GM19463 (cell line): ENCODE measurements around the gene SYNPO2.
"Not testable (repeated sequence)": the region's sequence is repeated elsewhere in the genome, so short reads cannot be mapped to it uniquely, and the experiment has no call there.

Experiments used
- ATAC-seq: cut with Tn5 transposase; IDR thresholded peaks from one replicate; pipeline ENCODE4 v1.9.1; 2021; ENCODE audit warnings: mild to moderate bottlenecking, moderate library complexity; ENCODE audit not compliant: unreplicated experiment

The SYNPO2 gene

DNA sequence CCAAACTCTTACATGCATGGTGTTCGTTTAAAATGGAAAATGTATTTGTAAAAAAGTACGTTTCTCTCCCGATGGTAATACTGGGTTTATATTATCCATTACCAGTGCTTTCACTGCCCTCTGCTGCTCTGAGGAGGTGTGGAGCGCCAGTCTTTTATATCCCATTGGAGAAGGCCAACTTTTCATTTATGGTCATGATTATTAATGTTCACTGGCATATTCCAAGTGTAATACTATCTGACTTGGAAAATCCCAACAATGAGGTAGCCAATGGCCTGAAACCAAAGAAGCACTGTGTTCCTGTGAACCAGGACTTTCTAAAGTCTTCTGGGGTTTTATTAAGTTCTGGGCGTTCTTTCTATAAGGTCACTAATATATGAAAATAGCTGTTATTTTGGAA lies 80.7 kb downstream of the SYNPO2 start:
- ATAC-seq, result no peak

DNA sequence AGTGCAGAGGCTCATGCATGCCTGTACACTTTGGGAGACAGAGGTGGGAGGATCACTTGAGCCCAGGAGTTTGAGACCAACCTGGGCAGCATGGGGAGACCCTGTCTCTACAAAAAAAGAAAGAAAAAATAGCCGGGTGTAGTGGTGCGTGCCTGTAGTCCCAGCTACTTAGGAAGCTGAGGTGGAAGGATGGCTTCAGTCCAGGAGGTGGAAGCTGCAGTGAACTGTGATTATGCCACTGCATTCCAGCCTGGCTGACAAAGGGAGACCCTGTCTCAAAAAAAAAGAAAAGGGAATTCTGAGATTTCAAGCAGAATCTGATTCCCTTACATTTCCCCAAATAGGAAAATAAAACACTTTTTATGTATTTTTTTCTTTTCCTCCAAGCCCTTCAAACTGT lies 83.5 kb downstream of the SYNPO2 start:
- no peak for ATAC-seq

DNA sequence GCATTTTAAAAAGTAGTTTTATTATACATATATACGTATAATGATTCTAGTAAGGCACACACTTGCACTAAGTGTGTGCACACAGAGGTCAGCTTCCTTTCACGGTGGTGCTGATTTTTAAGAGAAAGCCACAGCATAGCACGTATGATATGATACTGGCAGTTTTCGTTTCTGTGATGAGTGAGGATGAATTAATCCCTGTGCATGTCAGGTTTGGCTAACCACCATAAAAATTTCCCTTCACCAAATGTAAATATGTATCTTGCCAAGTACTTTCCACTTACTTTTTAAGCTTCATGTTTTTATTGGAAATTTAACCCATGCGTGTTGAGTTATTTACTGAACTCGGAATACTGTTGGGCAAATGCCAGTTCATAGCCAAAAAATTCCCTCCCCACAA lies 84.6 kb downstream of the SYNPO2 start:
- ATAC-seq, result no peak

DNA sequence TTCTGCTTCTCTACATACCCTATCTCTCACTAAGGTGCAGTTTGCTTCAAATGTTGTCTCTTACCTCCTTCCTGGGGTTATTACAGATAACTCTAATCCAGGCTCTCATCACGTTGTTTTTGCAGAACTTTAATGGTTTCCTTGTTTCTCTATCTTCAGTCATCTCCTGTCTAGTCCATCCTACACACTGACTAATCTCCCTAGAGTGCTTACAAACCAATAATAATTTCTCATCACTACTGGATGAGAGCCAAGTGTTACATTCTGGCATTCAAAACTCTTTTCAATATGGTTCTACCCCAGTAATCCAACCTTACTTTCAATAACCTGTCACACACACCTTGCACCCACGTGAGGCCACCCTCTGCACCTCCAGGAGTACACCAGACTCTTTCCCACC lies 86.1 kb downstream of the SYNPO2 start:
- no peak for ATAC-seq

DNA sequence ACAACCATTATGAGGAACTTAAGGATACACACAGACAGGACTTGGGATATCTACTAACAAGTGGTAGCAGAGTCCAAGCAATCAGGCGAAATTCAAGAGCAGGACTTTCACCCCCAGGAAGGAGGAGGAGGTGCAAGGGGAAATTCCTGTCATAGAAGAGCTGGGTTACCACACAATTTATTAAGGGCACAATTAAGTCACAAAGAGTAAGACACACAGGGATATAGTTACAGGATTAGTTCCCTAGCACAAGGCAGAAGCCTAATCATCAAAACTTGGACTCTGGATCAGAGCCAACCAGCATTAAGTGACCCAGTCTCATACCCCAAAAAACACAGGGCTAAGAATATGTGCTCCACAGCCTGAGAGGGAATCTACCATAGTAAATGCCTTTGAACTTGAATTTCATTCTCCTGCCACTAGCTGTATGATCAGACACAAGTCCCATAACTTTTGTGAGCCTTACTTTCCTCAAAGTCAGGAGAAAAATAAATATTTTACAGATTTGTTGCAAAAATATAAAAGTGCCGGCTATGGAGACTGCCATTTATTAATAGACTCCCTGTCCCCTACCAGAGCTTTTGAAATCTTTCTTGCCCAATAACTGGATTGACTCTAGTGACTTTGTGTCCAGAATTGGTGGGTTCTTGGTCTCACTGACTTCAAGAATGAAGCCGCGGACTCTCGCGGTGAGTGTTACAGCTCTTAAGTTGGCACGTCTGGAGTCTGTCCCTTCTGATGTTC lies 87.0 kb downstream of the SYNPO2 start:
- ATAC-seq, result no peak

DNA sequence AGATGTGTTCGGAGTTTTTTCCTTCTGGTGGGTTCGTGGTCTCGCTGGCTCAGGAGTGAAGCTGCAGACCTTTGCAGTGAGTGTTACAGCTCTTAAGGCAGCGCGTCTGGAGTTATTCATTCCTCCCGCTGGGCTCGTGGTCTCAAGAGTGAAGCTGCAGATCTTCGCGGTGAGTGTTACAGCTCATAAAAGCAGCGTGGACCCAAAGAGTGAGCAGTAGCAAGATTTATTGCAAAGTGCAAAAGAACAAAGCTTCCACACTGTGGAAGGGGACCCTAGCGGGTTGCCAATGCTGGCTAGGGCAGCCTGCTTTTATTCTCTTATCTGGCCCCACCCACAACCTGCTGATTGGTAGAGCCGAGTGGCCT lies 87.5 kb downstream of the SYNPO2 start:
- ATAC-seq, result not testable (repeated sequence)

DNA sequence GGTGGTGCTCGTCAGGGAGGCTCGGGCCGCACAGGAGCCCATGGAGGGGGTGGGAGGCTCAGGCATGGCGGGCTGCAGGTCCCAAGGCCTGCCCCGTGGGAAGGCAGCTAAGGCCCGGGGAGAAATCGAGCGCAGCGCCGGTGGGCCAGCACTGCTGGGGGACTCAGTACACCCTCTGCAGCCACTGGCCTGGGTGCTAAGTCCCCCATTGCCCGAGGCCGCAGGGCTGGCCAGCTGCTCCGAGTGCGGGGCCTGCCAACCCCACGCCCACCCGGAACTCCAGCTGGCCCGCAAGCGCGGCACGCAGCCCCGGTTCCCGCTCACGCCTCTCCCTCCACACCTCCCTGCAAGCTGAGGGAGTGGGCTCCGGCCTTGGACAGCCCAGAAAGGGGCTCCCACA lies 88.4 kb downstream of the SYNPO2 start:
- ATAC-seq, result not testable (repeated sequence)

DNA sequence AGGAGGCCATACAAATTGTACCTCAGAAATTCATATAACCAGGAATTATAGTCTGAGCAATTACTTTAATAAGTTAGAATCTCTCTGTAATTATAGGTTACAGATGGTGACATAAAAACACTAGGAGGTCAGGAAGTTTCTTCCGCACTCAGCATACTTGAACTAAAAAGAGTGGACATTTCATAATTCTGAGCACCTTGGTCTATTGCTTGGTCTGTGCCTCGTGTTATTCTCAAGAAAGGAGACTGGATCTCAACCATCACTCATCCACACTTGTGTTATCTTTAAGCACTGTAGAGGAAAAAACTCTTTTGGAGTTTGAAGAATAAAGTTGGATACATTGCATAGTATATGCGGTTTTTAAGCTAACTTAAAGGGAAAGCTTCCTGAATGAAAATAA lies 91.1 kb downstream of the SYNPO2 start:
- no peak for ATAC-seq

DNA sequence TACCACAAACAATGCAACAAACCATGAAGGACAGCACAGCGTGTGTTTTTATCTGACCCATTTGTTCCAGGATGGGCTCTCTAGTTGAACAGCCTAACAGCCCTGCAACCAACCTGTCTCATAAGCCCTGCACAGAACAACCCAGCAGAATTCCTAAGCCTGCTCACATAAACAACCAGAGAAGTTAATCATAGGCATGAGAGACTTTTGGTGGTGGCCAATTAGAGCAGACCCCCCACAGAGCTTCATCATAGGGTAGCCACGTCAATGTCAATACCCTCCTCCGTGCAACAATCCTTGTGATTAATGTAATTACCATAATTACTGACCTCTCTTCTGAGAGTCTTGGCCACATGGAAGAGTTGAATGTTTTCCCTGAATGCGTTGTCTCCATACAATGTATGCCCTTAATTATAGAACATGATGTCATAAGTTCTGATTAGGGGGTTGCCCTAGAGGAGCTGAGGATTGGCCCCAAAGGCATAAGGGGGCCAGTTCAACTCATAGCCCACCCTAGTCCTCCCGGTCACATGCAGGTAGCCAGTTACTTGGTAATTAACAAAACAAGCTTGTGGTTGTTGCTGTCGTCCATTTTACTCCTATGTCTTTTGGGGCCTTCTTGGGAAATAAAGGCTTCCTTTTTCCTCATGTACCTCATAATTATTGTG lies 92.7 kb downstream of the SYNPO2 start:
- no peak for ATAC-seq

DNA sequence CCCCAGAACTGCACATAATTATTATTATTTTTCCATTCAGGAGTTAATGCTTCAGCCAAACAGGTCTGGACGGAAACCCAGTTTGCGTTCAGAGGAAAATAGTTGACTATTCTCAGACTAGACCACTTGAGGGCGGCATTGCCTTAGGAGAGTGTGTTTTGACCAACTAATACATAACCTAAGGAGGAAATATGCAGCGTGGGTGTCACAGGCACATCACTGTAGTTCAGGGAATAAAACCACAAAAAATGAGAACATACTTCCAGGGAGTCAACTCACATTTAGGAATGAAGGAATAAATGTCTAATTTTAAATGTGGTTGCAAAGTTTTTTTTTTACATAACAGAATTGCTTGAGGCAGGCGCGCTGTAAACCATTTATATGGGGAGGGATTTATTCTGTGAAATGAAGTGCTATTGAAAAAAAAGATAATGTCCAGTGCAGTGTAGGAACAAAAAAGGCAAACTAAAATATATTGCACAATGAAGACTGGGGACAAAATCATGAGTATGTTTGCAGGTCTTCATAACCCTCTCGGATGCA lies 93.3 kb downstream of the SYNPO2 start:
- peak; percentile 82 for ATAC-seq

DNA sequence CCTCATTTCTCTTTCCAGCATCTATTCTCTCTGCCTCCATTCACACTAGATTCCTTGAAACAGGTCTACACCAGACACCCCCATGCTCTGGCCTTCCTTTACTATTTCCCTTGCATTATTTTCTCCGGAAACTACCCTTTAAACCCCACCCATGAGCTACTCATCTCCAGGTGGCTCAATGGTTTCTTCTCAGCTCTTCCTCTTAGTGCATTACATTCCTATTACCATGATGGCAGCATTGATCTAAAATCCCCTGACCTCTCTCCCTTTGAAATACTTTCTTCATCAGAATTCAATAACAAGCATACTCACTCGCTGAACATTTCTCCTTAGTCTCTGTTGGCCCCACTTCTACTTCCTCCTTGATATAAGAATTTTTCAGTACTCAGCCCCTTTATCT lies 94.6 kb downstream of the SYNPO2 start:
- no peak for ATAC-seq

DNA sequence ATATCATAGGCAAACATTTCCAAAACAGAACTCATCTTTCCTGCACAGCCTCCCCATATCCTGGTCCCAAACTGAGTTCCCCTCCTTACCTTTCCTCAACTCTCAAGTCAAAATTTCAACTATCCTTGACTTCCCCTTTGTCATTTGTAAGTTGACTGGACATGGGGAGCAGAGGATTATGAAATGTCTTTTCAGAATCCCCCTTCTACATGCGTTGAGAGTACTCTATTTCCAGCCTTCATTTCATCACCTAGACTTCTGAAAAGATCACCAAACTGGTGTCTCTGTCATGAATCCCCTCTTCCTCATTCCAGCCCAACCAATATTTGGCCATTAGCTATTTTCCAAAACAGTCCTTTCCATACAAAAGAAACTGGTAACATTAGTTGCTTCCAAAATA lies 95.2 kb downstream of the SYNPO2 start:
- ATAC-seq, result no peak

DNA sequence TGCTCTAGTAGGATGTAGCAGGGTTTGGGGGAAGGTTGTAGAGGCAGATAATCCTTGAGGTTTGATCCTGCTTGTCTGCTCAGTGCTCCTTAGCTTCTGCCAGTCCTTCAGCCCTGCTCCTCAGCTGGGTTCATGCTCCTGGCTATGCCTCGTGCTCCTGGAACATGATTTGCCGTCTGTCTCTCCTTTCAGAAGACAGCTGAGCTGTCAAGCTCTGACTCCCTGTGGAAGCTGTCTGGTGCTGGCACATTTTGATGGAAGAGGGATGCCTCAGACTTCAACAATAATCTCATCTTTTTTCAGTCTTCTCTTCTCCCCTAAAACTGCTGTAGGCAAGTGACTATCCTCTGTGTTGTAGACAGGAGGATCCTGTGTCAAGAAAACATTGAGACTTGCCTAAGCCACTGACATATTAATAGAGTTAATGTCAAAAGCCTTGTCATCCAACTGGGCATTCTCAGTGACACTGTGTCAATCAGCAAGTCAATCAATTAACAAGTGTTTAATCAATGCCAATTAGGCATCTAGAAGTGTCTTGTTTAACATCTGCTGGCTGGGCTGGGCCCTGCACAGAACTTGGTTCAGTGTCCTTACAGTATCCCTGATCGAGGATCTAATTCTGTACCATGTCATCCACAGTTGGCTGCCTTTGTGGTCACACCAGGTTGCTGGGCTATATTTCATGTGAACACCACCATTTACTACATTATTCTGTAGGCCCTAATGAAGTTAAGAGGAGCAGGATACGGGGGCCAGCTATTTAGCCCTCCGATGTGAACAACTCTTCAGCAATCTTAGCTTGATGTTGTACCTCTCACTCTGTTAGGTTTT lies 96.7 kb downstream of the SYNPO2 start:
- ATAC-seq, result no peak

DNA sequence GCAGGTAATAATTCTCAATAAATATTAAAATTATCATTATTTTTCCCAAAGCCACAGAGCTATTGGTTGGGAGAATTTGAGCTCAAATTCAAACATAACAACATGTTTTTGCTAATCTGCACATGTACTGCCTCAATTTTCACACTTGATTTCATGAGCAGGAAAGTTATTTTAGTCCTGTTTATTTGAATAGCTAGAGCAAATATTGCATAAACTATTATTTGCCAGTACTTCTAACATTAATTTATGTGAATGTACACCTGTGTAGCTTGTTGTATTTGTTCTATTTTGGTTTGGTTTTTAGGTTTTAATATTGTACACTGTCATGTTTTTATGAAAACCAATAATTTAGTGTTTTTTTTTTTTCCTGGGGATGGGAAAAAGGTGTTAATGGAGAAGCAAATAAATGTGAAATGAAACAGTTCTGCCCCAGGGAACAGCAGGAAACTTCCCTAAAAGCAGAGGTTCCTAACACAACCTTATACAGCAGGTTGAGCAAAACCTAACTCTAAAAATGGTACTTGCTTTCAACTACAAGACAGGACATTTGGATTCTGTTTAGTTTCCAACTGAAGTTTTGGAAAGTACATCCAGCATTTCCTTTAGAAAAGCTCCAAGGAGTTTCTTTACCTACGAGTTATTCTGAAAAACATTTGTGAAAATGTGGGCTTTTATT lies 99.4 kb downstream of the SYNPO2 start:
- ATAC-seq, result no peak

DNA sequence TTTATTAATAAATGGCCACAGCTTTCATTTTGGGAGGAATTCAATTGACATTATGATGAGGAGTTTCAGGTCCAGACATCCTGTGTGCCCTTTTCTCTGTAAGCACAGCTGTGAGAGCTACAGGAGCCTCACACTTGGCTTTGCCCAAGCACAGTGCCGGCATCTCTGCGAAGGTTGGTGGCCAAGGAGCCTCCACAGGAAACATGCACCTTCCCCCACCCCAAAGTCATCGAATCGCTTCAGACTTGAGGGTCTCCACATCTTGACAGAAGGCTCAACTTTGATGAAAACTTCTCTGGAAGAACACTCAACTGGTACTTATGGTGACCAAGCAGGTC lies 100.0 kb downstream of the SYNPO2 start:
- ATAC-seq, result no peak

DNA sequence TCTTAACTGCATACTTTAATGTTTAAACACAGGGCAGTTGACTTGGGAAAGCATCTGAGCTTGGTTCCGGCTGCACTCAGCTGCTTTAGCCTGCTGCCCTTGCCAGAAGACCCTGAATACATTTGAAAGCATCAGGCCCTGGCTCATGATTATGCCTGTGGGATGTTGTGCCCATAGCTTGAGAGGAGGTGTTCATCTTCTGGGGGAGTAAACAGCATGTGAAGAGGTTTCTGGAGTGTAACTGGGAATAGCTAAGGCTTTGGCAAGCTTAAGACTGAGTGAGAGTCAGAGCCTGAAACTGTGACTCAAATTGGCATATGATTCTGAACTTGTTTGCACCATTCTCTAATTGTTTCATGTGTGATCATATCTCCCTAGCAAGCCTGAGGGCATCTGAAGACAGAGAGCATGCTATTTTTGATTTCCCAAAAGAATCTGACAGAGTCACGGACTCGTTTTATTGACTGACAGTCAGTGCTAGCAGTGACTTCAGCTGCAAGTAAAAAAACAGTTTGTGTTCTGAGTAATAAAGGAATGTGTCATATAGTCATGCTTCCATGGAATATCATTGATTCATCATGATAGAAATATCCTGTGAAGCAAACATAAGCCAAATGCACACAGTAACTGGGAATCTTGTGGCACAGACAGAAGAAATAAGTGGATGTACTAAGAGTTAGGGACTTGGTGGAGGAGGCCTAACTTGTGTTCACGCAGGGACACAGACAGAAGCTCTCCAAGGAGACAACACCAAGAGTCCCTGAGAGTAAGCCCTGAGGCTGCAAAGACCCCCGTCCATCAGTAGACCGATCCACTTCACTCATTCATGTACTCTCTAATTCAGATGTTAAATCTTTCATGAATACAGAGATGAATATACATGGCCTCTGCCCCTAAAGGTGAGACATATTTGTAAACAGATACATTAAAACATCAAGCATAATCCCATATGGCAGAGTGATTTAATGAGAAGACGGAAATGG lies 100.7 kb downstream of the SYNPO2 start:
- no peak for ATAC-seq

DNA sequence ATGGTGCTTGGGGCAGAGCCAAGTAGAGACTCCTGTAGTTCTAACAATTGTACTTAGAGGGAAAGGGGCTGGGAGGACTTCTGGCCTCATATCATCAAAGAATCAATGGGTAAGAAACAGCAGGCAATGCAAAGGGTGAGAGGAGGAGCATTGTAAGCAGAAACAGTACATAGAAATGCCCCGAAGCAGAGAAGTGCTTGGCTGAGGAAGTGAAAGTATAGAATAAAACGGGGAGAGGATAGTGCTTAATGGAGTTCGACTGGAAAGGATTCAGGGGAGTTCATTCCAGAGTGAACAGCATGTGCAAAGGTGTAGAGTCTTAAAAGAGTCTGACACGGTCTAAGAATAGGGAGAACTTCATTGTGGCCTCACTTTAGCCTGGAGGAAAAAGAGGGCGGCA lies 103.0 kb downstream of the SYNPO2 start:
- ATAC-seq, result no peak

DNA sequence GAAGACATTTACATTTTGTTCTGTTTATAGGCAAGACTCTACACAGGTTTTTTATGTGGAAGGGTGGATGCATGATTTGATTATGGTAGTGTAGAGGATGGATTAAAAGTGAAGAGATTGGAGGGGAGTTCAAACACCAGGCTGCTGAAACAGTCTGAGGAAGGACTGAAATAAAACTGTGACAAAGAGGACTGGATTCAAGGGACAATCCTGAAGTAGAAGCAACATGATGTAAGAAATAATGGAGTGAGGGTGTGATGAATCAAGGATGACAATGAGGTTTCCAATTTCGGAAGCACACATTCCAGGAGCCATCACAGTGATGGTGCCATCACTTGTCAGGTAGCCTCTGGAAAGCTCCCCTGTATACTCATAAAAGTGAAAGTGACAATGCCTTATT lies 103.5 kb downstream of the SYNPO2 start:
- no peak for ATAC-seq

DNA sequence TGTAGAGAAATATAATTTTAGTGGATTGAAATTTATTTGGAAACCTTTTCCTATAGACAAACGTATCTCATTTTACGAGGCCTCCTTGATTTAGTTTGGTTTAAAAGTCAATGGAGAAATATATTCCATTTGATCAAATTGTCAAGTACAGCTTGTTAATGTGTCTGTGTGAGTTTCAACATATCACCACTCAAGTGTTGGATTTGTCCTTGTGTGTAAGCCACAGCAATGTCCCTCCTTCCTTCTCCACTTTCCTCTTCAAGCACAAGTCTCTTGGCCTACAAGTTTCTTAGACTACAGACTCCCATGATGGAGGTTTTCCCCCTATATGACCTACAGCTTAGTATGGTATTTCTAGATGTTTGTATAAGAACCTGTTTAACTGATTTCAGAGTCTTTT lies 104.7 kb downstream of the SYNPO2 start:
- ATAC-seq, result no peak

DNA sequence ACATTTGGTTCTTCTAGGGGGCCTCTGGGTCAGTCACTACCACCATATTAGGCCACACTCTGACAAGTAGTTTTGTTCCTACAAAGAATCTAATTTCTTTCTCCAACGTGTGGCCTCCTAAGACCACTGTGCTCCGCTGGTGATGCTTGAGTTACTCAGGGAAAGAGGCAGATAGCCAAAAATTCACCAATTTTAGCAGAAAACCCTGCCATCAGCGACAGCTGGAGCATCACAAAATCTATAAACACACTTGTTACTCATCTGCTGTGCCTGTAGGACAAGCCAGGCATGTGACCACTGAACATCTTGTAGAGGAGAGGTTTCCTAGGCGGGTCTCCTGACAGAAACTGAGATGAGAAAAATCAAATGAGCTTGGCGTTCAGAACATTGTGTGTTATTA lies 105.4 kb downstream of the SYNPO2 start:
- no peak for ATAC-seq
